Stimulated activated CD4-positive, alpha-beta T cell treated with anti-CD3 and anti-CD28 coated beads, Interleukin-4, amount 100 ng/mL, for 48 hours (primary cell): ENCODE measurements around the gene TM2D1.
"Not testable (repeated sequence)": the region's sequence is repeated elsewhere in the genome, so short reads cannot be mapped to it uniquely, and the experiment has no call there.

ENCODE experiments used
- DNase-seq, 2 donors: peaks; one replicate each; pipeline ENCODE4 v3.0.0-alpha.2; 2020; ENCODE audit warnings: low read depth in 2 of 2

TM2D1 gene

GRCh38 chr1:61718996-61719663 lies 5.8 kb downstream of the TM2D1 start:
- not testable (repeated sequence) for DNase-seq

- no peak for DNase-seq
Observed at GRCh38 chr1:61711969-61712368, 13.0 kb downstream of the TM2D1 start.

- not testable (repeated sequence) for DNase-seq
Observed at GRCh38 chr1:61711257-61711656, 13.7 kb downstream of the TM2D1 start.

GRCh38 chr1:61709908-61710289 lies 15.0 kb downstream of the TM2D1 start:
- DNase-seq, result no peak

GRCh38 chr1:61708953-61709907 lies 15.7 kb downstream of the TM2D1 start:
- no peak for DNase-seq

GRCh38 chr1:61699911-61700851 lies 24.8 kb downstream of the TM2D1 start:
- no peak for DNase-seq

GRCh38 chr1:61692155-61692800 lies 32.7 kb downstream of the TM2D1 start:
- no peak for DNase-seq

GRCh38 chr1:61687901-61688300 lies 37.0 kb downstream of the TM2D1 start:
- no peak for DNase-seq

GRCh38 chr1:61682891-61683290 lies 42.0 kb downstream of the TM2D1 start:
- DNase-seq, result no peak

- no peak for DNase-seq
Observed at GRCh38 chr1:61680500-61680899, 44.4 kb downstream of the TM2D1 start.

GRCh38 chr1:61676881-61677280 lies 48.1 kb downstream of the TM2D1 start:
- DNase-seq, result not testable (repeated sequence)

GRCh38 chr1:61674221-61674620 lies 50.7 kb downstream of the TM2D1 start:
- DNase-seq, result no peak

- no peak for DNase-seq
Observed at GRCh38 chr1:61672376-61672775, 52.6 kb downstream of the TM2D1 start.

- DNase-seq, result no peak
Observed at GRCh38 chr1:61670445-61670844, 54.5 kb downstream of the TM2D1 start.

GRCh38 chr1:61670016-61670415 lies 54.9 kb downstream of the TM2D1 start:
- no peak for DNase-seq

- DNase-seq, result no peak
Observed at GRCh38 chr1:61659061-61659460, 65.9 kb downstream of the TM2D1 start.

- no peak for DNase-seq
Observed at GRCh38 chr1:61655453-61655852, 69.5 kb downstream of the TM2D1 start.

- DNase-seq, result no peak
Observed at GRCh38 chr1:61654067-61654466, 70.9 kb downstream of the TM2D1 start.

- DNase-seq, result no peak
Observed at GRCh38 chr1:61648983-61649742, 75.8 kb downstream of the TM2D1 start.

GRCh38 chr1:61647142-61647541 lies 77.8 kb downstream of the TM2D1 start:
- no peak for DNase-seq

- DNase-seq, result no peak
Observed at GRCh38 chr1:61645476-61645875, 79.5 kb downstream of the TM2D1 start.
